ENCODE results near the gene ANXA2R. TPM values are rescaled to one million over a fixed set of nuclear protein-coding genes. Genes with fewer than 3 reads are reported as not detected.

ANXA2R gene
- polyA plus RNA-seq, 1 donor from 2014 or later = 42.9 TPM

- H3K4me1 Mint-ChIP-seq = peaks cover 18 to 23% (median 19%) of the 10 kb centered on the region in 3 donors
- H3K27ac Mint-ChIP-seq = peak overlapping the region; percentile 94 to 99 (median 97)
- peaks cover 3% of the 10 kb centered on the region for H3K36me3 Mint-ChIP-seq
- peak overlapping the region; percentile 83 to 99 (median 96) for H3K4me3 Mint-ChIP-seq
- H3K27me3 Mint-ChIP-seq = no peaks in the 10 kb centered on the region
- no peaks in the 10 kb centered on the region for H3K9me3 Mint-ChIP-seq
These were observed 32.7 kb downstream of the ANXA2R start for GRCh38 chr5:43007246-43007910.

GRCh38 chr5:43006424-43007202 lies 33.5 kb downstream of the ANXA2R start:
- H3K4me1 Mint-ChIP-seq = peaks cover 18 to 23% (median 19%) of the 10 kb centered on the region in 3 donors
- H3K36me3 Mint-ChIP-seq = peaks cover 3% of the 10 kb centered on the region
- no peaks in the 10 kb centered on the region for H3K27me3 Mint-ChIP-seq
- peak overlapping the region; percentile 78 to 99 (median 94) for H3K27ac Mint-ChIP-seq
- no peaks in the 10 kb centered on the region for H3K9me3 Mint-ChIP-seq
- H3K4me3 Mint-ChIP-seq = peak overlapping the region; percentile 83 to 99 (median 96)

GRCh38 chr5:43005031-43005430 lies 35.1 kb downstream of the ANXA2R start:
- peaks cover 3% of the 10 kb centered on the region for H3K36me3 Mint-ChIP-seq
- H3K4me3 Mint-ChIP-seq = peak overlapping the region in 1 of 4 donors; percentile 13
- H3K27ac Mint-ChIP-seq = no peak overlapping the region
- H3K9me3 Mint-ChIP-seq = no peaks in the 10 kb centered on the region
- peaks cover 10% of the 10 kb centered on the region for H3K27me3 Mint-ChIP-seq
- peaks cover 7 to 16% (median 13%) of the 10 kb centered on the region in 3 donors for H3K4me1 Mint-ChIP-seq

GRCh38 chr5:43001748-43002147 lies 38.4 kb downstream of the ANXA2R start:
- peak overlapping the region in 1 of 4 donors; percentile 74 for H3K4me3 Mint-ChIP-seq
- H3K36me3 Mint-ChIP-seq = peaks cover 7% of the 10 kb centered on the region
- H3K27ac Mint-ChIP-seq = peak overlapping the region in 1 of 3 donors; percentile 2
- H3K27me3 Mint-ChIP-seq = peaks cover 12% of the 10 kb centered on the region
- peaks cover 4% of the 10 kb centered on the region in 3 donors for H3K4me1 Mint-ChIP-seq
- H3K9me3 Mint-ChIP-seq = no peaks in the 10 kb centered on the region

GRCh38 chr5:43000914-43001313 lies 39.2 kb downstream of the ANXA2R start:
- H3K27me3 Mint-ChIP-seq = peaks cover 12% of the 10 kb centered on the region
- peak overlapping the region in 2 of 4 donors; percentile 74 to 88 for H3K4me3 Mint-ChIP-seq
- peaks cover 4% of the 10 kb centered on the region in 3 donors for H3K4me1 Mint-ChIP-seq
- H3K9me3 Mint-ChIP-seq = no peaks in the 10 kb centered on the region
- peak overlapping the region in 1 of 3 donors; percentile 2 for H3K27ac Mint-ChIP-seq
- H3K36me3 Mint-ChIP-seq = peaks cover 7% of the 10 kb centered on the region

- Mint-ChIP-seq H3K27me3 (peaks cover 12% of the 10 kb centered on the region), H3K4me1 (peaks cover 3 to 5% (median 4%) of the 10 kb centered on the region in 3 donors), H3K9me3 (no peaks in the 10 kb centered on the region), H3K4me3 (peak overlapping the region in 2 of 4 donors; percentile 58 to 65), H3K27ac (no peak overlapping the region), H3K36me3 (peaks cover 7% of the 10 kb centered on the region)
These were observed 39.8 kb downstream of the ANXA2R start for GRCh38 chr5:43000111-43000840.

- Mint-ChIP-seq H3K9me3 (peaks cover 0 to 2% (median 0%) of the 10 kb centered on the region in 3 donors), H3K27me3 (peaks cover 5% of the 10 kb centered on the region), H3K36me3 (peaks cover 6% of the 10 kb centered on the region), H3K27ac (peak overlapping the region; percentile 100), H3K4me1 (peaks cover 12 to 22% (median 13%) of the 10 kb centered on the region in 3 donors), H3K4me3 (peak overlapping the region; percentile 98 to 100 (median 100))
These were observed 44.8 kb downstream of the ANXA2R start for GRCh38 chr5:42995360-42995751.

- peak overlapping the region; percentile 98 to 100 (median 100) for H3K4me3 Mint-ChIP-seq
- H3K27me3 Mint-ChIP-seq = no peaks in the 10 kb centered on the region
- peaks cover 0 to 4% (median 0%) of the 10 kb centered on the region in 3 donors for H3K9me3 Mint-ChIP-seq
- H3K4me1 Mint-ChIP-seq = peaks cover 17 to 24% (median 18%) of the 10 kb centered on the region in 3 donors
- peak overlapping the region; percentile 100 for H3K27ac Mint-ChIP-seq
- peaks cover 6% of the 10 kb centered on the region for H3K36me3 Mint-ChIP-seq
These were observed 45.4 kb downstream of the ANXA2R start for GRCh38 chr5:42994555-42995359.

GRCh38 chr5:42994246-42994554 lies 45.9 kb downstream of the ANXA2R start:
- peaks cover 6% of the 10 kb centered on the region for H3K36me3 Mint-ChIP-seq
- H3K4me1 Mint-ChIP-seq = peaks cover 21 to 25% (median 21%) of the 10 kb centered on the region in 3 donors
- H3K27ac Mint-ChIP-seq = peak overlapping the region; percentile 100
- H3K9me3 Mint-ChIP-seq = peaks cover 0 to 4% (median 0%) of the 10 kb centered on the region in 3 donors
- peak overlapping the region; percentile 98 to 100 (median 100) for H3K4me3 Mint-ChIP-seq
- no peaks in the 10 kb centered on the region for H3K27me3 Mint-ChIP-seq

GRCh38 chr5:42993516-42994245 lies 46.4 kb downstream of the ANXA2R start:
- no peaks in the 10 kb centered on the region for H3K27me3 Mint-ChIP-seq
- H3K9me3 Mint-ChIP-seq = peaks cover 0 to 4% (median 0%) of the 10 kb centered on the region in 3 donors
- H3K36me3 Mint-ChIP-seq = peaks cover 6% of the 10 kb centered on the region
- peaks cover 22 to 28% (median 25%) of the 10 kb centered on the region in 3 donors for H3K4me1 Mint-ChIP-seq
- H3K27ac Mint-ChIP-seq = peak overlapping the region; percentile 100
- H3K4me3 Mint-ChIP-seq = peak overlapping the region; percentile 98 to 100 (median 100)

GRCh38 chr5:42992088-42992879 lies 47.8 kb downstream of the ANXA2R start:
- Mint-ChIP-seq H3K9me3 (peaks cover 0 to 4% (median 0%) of the 10 kb centered on the region in 3 donors), H3K36me3 (peaks cover 3% of the 10 kb centered on the region), H3K4me1 (peaks cover 22 to 34% (median 29%) of the 10 kb centered on the region in 3 donors)

GRCh38 chr5:42991404-42992087 lies 48.6 kb downstream of the ANXA2R start:
- H3K36me3 Mint-ChIP-seq = peaks cover 3% of the 10 kb centered on the region
- H3K27ac Mint-ChIP-seq = peak overlapping the region; percentile 100
- no peaks in the 10 kb centered on the region for H3K27me3 Mint-ChIP-seq
- peaks cover 0 to 4% (median 0%) of the 10 kb centered on the region in 3 donors for H3K9me3 Mint-ChIP-seq
- peak overlapping the region; percentile 98 to 100 (median 100) for H3K4me3 Mint-ChIP-seq
- H3K4me1 Mint-ChIP-seq = peaks cover 25 to 37% (median 32%) of the 10 kb centered on the region in 3 donors

More at GRCh38 chr5:42992088-42992879, 47.8 kb downstream of the ANXA2R start:
- Mint-ChIP-seq H3K27me3 (no peaks in the 10 kb centered on the region), H3K4me3 (peak overlapping the region; percentile 98 to 100 (median 100)), H3K27ac (peak overlapping the region; percentile 100)
